ENCODE measurements around the gene TTBK2. TPM values are rescaled to one million over a fixed set of nuclear protein-coding genes. Genes with fewer than 3 reads are reported as not detected.

TTBK2 gene
- polyA plus RNA-seq, 1 donor from 2014 or later = 15.2 TPM

DNA sequence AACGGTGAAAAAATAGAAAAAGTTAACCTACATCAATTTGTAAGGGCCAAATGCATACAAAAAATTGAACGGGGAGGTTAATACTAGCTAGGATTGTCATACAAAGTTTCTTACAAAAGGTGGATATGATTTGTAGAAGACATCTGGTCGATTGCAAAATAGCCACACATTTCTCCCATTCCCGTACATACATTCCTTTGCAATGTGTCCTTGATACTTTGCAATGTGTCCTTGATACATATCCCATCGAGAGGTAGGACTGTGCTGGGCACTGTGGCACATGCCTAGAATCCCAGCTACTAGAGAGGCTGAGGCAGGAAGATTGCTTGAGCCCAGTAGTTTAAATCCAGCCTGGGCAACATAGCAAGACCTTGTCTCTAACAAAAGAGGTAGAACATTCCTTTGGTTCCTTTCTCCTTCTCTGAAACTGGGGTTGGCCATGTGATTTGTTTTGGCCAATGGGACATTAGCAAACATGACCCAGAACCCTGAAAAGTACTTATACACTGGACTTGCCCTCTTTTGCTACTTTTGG is 9.5 kb downstream of the TTBK2 start:
- no peaks in the 10 kb centered on the region for H3K36me3 ChIP-seq (ENCODE audit: insufficient read depth, low read length)
- H4K20me1 ChIP-seq (ENCODE audit: insufficient read depth) = no peaks in the 10 kb centered on the region
- no peak overlapping the region for H3K27ac ChIP-seq (ENCODE audit: low read length)
- no peak overlapping the region for H3K9ac ChIP-seq (ENCODE audit: low read length)
- no peak overlapping the region for H2AFZ ChIP-seq (ENCODE audit: low read depth, low read length)
- H3K4me3 ChIP-seq (ENCODE audit: low read length) = no peak overlapping the region
- H3K9me3 ChIP-seq (ENCODE audit: low read length) = no peaks in the 10 kb centered on the region
- H3K27me3 ChIP-seq (ENCODE audit: insufficient read depth, low read depth, low read length) = no peaks in the 10 kb centered on the region
- H3K4me2 ChIP-seq (ENCODE audit: low read length) = no peak overlapping the region
- no peaks in the 10 kb centered on the region for H3K9me2 ChIP-seq (ENCODE audit: insufficient read depth, low read length)
- H3K79me2 ChIP-seq (replicated peaks; ENCODE audit: insufficient read depth, low read length) = peaks cover 50% of the 10 kb centered on the region
- no peak for TF ChIP-seq MXI1 (conservative IDR thresholded peaks at IDR 0.05; ENCODE audit: poor library complexity, severe bottlenecking)
- TF ChIP-seq, protein P1, sequence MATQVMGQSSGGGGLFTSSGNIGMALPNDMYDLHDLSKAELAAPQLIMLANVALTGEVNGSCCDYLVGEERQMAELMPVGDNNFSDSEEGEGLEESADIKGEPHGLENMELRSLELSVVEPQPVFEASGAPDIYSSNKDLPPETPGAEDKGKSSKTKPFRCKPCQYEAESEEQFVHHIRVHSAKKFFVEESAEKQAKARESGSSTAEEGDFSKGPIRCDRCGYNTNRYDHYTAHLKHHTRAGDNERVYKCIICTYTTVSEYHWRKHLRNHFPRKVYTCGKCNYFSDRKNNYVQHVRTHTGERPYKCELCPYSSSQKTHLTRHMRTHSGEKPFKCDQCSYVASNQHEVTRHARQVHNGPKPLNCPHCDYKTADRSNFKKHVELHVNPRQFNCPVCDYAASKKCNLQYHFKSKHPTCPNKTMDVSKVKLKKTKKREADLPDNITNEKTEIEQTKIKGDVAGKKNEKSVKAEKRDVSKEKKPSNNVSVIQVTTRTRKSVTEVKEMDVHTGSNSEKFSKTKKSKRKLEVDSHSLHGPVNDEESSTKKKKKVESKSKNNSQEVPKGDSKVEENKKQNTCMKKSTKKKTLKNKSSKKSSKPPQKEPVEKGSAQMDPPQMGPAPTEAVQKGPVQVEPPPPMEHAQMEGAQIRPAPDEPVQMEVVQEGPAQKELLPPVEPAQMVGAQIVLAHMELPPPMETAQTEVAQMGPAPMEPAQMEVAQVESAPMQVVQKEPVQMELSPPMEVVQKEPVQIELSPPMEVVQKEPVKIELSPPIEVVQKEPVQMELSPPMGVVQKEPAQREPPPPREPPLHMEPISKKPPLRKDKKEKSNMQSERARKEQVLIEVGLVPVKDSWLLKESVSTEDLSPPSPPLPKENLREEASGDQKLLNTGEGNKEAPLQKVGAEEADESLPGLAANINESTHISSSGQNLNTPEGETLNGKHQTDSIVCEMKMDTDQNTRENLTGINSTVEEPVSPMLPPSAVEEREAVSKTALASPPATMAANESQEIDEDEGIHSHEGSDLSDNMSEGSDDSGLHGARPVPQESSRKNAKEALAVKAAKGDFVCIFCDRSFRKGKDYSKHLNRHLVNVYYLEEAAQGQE (IDR thresholded peaks at IDR 0.05; ENCODE audit: borderline replicate concordance) = no peak
- TF ChIP-seq RAD21 (conservative IDR thresholded peaks at IDR 0.05) = no peak
- TF ChIP-seq POLR2AphosphoS5 (IDR thresholded peaks at IDR 0.05) = no peak
- TF ChIP-seq, protein P2, sequence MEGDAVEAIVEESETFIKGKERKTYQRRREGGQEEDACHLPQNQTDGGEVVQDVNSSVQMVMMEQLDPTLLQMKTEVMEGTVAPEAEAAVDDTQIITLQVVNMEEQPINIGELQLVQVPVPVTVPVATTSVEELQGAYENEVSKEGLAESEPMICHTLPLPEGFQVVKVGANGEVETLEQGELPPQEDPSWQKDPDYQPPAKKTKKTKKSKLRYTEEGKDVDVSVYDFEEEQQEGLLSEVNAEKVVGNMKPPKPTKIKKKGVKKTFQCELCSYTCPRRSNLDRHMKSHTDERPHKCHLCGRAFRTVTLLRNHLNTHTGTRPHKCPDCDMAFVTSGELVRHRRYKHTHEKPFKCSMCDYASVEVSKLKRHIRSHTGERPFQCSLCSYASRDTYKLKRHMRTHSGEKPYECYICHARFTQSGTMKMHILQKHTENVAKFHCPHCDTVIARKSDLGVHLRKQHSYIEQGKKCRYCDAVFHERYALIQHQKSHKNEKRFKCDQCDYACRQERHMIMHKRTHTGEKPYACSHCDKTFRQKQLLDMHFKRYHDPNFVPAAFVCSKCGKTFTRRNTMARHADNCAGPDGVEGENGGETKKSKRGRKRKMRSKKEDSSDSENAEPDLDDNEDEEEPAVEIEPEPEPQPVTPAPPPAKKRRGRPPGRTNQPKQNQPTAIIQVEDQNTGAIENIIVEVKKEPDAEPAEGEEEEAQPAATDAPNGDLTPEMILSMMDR (IDR thresholded peaks at IDR 0.05; ENCODE audit: poor library complexity, severe bottlenecking) = no peak
- TF ChIP-seq EP300 (conservative IDR thresholded peaks at IDR 0.05; ENCODE audit: poor library complexity, severe bottlenecking) = no peak
- TF ChIP-seq TAF1 (IDR thresholded peaks at IDR 0.05; ENCODE audit: low read depth) = no peak
- TF ChIP-seq SMC3 (conservative IDR thresholded peaks at IDR 0.05; ENCODE audit: poor library complexity) = no peak
- no peak for TF ChIP-seq EZH2 (IDR thresholded peaks at IDR 0.05; ENCODE audit: borderline replicate concordance, insufficient read depth, low read length, poor library complexity, severe bottlenecking)
- H3F3A ChIP-seq (ENCODE audit: insufficient read depth, low read length, poor library complexity, severe bottlenecking) = no peaks in the 10 kb centered on the region

DNA sequence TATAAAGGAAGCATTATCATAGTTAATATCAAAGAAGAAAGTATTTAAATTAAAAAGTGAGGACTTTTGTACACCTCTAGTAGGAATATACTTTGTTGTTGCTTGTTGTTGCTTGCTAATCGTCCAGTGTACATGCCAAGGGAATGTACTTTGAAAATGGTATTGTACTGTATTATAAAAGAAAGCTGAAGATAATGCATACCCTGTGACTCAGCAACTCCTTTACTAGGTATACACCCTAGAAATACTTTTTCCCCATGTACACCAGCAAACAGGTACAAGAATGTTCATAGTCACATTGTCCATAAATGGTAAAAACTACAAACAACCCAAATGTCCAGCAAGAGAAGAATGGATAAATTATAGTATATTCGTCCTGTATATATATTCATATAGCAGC is 12.0 kb downstream of the TTBK2 start:
- H4K20me1 ChIP-seq (ENCODE audit: insufficient read depth) = no peaks in the 10 kb centered on the region
- no peak overlapping the region for H3K4me3 ChIP-seq (ENCODE audit: low read length)
- H3K4me2 ChIP-seq (ENCODE audit: low read length) = no peak overlapping the region
- H2AFZ ChIP-seq (ENCODE audit: low read depth, low read length) = no peak overlapping the region
- no peaks in the 10 kb centered on the region for H3K27me3 ChIP-seq (ENCODE audit: insufficient read depth, low read depth, low read length)
- H3K9me2 ChIP-seq (ENCODE audit: insufficient read depth, low read length) = no peaks in the 10 kb centered on the region
- TF ChIP-seq, protein P2 (IDR thresholded peaks at IDR 0.05; ENCODE audit: poor library complexity, severe bottlenecking) = no peak
- no peak for TF ChIP-seq EZH2 (IDR thresholded peaks at IDR 0.05; ENCODE audit: borderline replicate concordance, insufficient read depth, low read length, poor library complexity, severe bottlenecking)
- no peak for TF ChIP-seq EP300 (conservative IDR thresholded peaks at IDR 0.05; ENCODE audit: poor library complexity, severe bottlenecking)
- TF ChIP-seq RAD21 (conservative IDR thresholded peaks at IDR 0.05) = no peak
- no peak for TF ChIP-seq MXI1 (conservative IDR thresholded peaks at IDR 0.05; ENCODE audit: poor library complexity, severe bottlenecking)
- no peak for TF ChIP-seq SMC3 (conservative IDR thresholded peaks at IDR 0.05; ENCODE audit: poor library complexity)
- no peak for TF ChIP-seq TAF1 (IDR thresholded peaks at IDR 0.05; ENCODE audit: low read depth)
- TF ChIP-seq, protein P1 (IDR thresholded peaks at IDR 0.05; ENCODE audit: borderline replicate concordance) = no peak
- TF ChIP-seq POLR2AphosphoS5 (IDR thresholded peaks at IDR 0.05) = no peak
- peaks cover 3% of the 10 kb centered on the region for H3F3A ChIP-seq (ENCODE audit: insufficient read depth, low read length, poor library complexity, severe bottlenecking)
- H3K79me2 ChIP-seq (replicated peaks; ENCODE audit: insufficient read depth, low read length) = peaks cover 42% of the 10 kb centered on the region
- H3K9me3 ChIP-seq (ENCODE audit: low read length) = no peaks in the 10 kb centered on the region
- no peaks in the 10 kb centered on the region for H3K36me3 ChIP-seq (ENCODE audit: insufficient read depth, low read length)
- H3K9ac ChIP-seq (ENCODE audit: low read length) = no peak overlapping the region
- no peak overlapping the region for H3K27ac ChIP-seq (ENCODE audit: low read length)
